GM21447 (cell line): Measurements from ENCODE around the gene CACNA2D3.
"Not testable (repeated sequence)": the region's sequence is repeated elsewhere in the genome, so short reads cannot be mapped to it uniquely, and the experiment has no call there.

Experiments
- ATAC-seq: cut with Tn5 transposase; IDR thresholded peaks from one replicate; pipeline ENCODE4 v1.9.1; 2021; ENCODE audit not compliant: unreplicated experiment

Gene CACNA2D3

GRCh38 chr3:54443561-54444161 is 321.3 kb downstream of the CACNA2D3 start:
- no peak for ATAC-seq

DNA sequence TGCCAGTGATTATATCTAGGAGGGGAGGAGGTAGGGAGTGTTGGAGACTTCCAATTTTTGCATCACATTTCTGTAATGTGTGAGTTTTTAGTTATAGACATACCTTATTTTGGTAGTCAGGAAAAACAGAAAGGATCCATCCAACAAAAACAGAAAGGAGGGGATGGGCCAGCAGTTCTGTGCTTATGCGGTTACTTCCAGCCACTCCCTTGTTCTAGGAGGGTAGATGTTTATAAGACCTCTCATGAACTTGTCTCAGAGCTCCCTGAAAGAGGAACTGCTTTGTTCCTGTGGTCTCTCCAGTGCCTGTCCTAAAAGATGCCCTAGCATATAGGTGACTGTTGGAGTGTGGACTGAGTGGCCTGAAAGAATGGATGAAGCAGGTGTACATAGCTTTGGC is 323.3 kb downstream of the CACNA2D3 start:
- no peak for ATAC-seq

DNA sequence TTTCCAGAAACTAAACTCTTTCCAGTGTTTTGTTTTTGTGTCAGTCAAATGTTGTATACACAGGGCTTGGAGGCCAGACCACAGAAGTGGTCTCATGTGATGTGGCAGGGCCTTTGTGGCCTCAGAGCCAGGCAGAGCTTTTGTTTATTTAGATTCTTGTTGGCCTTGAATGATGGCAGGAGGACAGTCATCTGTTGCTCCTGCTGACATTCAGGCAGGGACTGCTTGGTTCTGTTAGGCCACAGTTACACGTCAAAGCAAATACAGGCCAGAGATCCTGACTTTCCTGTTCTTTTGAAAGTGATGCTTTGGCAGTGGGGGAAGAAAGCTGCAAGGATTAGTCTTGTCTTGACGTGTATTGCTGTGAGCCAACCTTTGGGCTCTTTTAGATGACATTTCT is 325.1 kb downstream of the CACNA2D3 start:
- no peak for ATAC-seq

DNA sequence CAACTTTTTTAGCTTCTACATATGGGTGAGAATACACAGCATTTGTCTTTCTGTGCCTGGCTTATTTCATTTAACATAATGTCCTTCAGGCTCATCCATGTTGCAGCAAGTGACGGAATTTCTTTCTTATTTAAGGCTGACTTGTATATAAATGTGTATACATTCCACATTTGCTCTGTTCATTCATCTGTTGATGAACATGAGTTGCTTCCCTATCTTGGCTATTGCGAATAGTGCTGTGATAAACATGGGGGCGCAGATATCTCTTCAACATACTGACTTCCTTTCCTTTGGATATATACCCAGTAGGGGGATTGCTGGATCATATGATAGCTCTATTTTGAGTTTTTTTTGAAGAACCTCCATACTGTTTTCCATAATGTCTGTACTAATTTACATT is 332.5 kb downstream of the CACNA2D3 start:
- ATAC-seq = no peak

GRCh38 chr3:54458357-54458756 is 336.0 kb downstream of the CACNA2D3 start:
- no peak for ATAC-seq

DNA sequence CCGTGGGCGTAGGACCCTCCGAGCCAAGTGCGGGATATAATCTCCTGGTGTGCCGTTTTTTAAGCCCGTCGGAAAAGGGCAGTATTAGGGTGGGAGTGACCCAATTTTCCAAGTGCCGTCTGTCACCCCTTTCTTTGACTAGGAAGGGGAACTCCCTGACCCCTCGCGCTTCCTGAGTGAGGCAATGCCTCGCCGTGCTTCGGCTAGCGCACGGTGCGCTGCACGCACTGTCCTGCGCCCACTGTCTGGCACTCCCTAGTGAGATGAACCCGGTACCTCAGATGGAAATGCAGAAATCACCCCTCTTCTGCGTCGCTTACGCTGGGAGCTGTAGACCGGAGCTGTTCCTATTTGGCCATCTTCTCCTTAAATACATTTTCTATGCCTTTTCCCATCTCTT is 342.2 kb downstream of the CACNA2D3 start:
- not testable (repeated sequence) for ATAC-seq

DNA sequence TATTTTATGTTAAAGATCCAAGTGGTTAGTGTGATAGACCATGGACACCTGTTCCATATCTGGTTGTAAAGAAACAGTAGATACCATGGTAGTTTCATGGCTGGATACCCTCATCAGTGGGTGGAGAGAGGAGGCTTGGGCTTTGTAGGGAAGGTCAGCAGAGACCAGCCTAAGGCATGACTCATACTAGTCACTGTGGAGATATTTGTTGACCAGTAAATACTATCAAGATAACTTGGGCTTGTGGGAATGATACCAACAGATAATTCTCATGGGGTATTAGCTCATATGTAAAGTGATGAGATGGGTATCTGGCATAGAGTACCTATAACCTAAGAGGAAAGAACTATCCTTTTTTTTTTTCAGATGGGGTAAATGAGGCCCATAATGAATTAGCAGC is 354.5 kb downstream of the CACNA2D3 start:
- no peak for ATAC-seq

GRCh38 chr3:54481606-54482365 is 359.4 kb downstream of the CACNA2D3 start:
- no peak for ATAC-seq

- ATAC-seq = no peak
Observed at GRCh38 chr3:54484334-54484733, 362.0 kb downstream of the CACNA2D3 start.

DNA sequence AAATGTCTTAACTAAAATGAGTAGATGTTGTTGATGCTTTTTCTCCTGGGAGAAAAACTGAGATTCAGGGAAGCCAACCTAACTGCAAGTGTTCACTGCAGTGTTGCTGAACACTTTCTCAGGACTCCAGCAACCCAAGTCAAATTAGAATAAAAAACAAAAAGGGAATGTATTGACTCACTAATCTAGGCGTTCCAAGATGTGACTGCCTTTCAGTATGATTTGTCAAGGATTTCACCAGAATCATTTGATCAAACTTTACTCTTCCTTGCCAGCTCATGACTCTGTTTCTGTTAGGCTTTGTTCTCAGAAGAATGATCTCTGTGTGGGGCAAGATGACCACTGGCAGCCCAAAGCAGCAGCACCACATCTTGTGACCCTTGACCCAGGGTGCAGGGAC is 364.0 kb downstream of the CACNA2D3 start:
- ATAC-seq = no peak

DNA sequence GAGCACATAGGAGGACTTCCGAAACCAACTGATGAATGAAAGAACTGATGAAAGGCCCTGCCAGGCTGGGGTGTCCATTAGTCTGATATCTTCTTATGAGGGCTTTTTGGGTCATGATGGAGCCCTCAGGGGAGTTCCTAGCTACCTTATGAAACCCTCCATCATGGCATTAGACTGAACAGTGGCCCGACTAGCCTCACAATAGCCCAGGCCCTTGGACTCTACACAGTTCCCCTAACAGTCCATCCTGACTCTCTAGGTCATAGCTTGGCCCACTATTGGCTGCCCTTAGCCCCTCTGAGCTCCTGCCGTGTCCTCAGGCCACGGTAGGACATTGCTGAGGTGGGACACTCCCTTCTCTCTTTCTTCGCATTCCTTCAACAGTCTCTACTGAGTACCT is 365.9 kb downstream of the CACNA2D3 start:
- no peak for ATAC-seq

DNA sequence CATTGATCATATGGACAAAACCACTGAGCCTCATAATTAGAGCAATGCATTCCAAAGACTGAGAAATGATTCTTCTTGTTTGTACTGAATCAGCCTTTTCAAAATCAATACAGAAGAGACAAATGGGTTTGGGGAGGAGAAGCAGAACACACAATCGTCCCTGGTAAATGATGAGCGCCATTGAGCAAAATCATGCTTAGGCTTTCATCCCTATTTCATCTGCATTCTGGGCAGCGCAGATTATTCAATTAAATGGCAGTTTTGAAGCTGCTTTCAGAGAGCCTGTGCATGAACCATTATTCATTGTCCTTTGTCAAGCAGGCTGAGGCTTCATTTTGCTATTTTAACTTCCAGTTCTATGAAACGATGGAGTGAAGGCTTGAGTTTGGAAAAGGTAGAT is 371.9 kb downstream of the CACNA2D3 start:
- no peak for ATAC-seq

- ATAC-seq = no peak
Observed at GRCh38 chr3:54506603-54507002, 384.3 kb downstream of the CACNA2D3 start.

DNA sequence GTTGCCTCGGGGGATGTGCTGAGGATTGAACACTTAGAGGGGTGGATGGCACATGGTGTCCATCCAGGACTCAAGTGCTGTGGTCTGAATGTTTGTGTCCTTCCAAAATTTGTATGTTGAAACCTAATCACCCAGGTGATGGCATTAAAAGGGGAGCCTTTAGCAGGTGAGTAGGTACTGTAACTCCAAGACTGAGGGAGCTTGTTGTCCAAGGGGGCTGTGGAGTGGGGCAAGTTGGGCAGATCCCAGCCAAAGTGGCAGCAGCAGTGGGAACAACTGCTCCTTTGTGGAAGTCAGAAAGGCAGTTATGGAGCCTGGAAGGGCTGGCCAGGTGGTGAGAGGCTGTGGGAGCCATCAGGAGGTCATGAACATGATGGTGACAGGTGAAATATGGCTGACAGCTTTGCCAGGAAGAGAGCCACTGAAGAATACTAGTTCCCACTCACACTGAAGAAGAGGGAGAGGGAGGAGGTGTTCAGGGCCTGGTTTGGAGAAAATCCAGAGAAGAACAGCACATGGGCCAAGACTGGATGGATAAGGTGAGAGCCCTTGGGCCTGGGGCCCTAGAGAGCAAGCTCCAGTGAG is 385.6 kb downstream of the CACNA2D3 start:
- ATAC-seq = no peak

- no peak for ATAC-seq
Observed at GRCh38 chr3:54510506-54510905, 388.2 kb downstream of the CACNA2D3 start.

GRCh38 chr3:54511766-54512365 is 389.5 kb downstream of the CACNA2D3 start:
- no peak for ATAC-seq

GRCh38 chr3:54514006-54514405 is 391.7 kb downstream of the CACNA2D3 start:
- ATAC-seq = no peak

- ATAC-seq = no peak
Observed at GRCh38 chr3:54514416-54514815, 392.1 kb downstream of the CACNA2D3 start.

DNA sequence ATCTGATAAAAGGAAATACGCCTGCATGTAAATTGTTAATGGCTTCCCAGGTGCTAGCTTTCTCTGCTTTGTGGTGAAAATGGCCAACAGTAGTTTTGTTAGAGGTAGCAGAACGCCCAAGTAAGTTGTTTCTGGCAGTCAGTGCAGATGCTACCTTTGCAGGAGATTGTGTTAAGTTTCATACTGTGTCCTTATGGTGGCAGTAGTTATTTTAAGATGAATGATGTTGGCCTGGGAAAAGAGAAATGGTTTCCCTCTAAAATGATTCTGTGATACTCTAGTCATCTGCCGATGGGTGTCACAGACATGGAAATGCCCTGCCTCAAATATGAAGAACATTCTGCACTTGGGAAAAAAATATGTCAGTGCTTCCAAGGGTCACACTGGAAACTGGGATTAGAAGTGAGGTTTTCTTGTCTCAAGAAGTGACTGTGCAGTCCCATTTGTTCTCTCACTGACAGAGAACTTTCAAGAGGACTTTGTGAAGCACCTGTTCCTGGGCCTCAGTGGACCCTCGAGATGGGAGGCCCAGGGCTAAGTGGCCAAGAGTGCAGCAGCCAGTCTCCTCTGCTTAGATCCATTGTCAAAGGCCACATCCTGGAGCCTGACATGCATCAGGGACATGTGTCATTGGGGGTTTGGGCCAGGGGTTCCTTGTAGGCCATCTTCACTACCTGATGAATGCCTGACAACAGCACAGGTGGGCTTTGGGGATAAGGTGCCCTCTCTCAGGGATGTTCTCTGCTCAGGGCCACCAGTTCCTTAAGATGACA is 393.3 kb downstream of the CACNA2D3 start:
- no peak for ATAC-seq

DNA sequence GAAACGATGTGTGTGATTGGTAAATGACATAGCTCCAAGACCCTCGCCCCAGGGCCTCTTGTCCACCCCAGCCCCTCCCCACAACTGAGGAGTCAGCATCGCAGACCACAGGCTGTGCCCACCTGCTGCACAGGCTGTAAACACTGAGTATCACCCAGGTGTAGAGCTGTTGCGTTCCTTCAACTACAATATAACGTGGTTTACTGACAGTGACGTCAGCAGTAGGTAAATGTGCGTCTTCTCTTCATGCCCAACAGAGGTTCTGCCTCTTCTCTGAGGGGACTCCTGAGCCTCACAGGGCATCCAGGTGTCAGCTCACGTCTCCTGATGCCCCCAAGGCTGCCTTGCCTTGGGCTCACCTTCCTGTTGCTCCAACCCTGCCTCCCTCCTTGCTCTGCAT is 395.1 kb downstream of the CACNA2D3 start:
- ATAC-seq = no peak

DNA sequence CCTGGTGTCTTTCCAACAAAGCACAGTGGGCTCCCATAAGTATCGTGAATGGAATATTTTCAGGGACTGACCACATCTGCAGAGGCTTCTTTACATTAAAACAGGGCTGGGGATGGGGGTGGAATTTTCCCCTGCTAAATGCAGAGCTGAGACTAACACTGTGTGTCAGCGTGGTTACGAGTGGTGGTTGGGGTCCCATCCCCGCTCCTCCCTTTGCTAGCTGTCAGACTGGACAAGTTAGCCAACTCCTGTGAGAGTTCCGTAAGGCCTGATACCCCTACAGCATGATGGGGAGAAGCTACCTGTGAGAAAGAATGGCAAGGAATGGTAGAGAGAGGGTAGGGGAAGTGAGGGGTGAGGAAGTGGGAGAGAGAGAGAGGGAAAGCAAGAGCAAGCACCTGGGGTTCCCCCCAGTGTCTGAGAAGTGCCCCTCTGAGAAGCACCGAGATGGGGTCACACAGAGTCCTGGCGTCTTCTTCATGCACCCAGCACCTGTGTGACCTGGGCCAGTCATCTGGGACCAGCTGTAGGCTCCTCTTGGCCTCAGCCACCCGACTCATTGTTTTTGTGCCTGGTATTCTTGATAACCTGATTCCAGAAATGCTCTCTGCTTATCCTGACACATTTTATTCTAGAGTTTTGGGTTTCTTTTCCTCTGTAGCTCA is 395.8 kb downstream of the CACNA2D3 start:
- no peak for ATAC-seq
